Parathyroid adenoma (tissue), 2 donors: ENCODE measurements around the gene GABPB1.

ENCODE experiments used
- H2AFZ ChIP-seq: fragments of 300-600 bp; sonication (generic); one replicate; pipeline ENCODE4 v1.7.0; 2017; ENCODE audit warnings: antibody characterized with exemption, mild to moderate bottlenecking
- H3K27ac ChIP-seq: fragments of 300-600 bp; sonication (generic); one replicate; pipeline ENCODE4 v1.7.0; 2017
- H3K27me3 ChIP-seq: fragments of 300-600 bp; sonication (generic); one replicate; pipeline ENCODE4 v1.7.0; 2017; ENCODE audit warnings: low read length; ENCODE audit not compliant: control insufficient read depth, insufficient read depth
- H3K36me3 ChIP-seq: fragments of 300-600 bp; sonication (generic); one replicate; pipeline ENCODE4 v1.7.0; 2017; ENCODE audit warnings: low read length; ENCODE audit not compliant: control insufficient read depth, insufficient read depth
- H3K4me1 ChIP-seq: fragments of 300-600 bp; sonication (generic); one replicate; pipeline ENCODE4 v1.7.0; 2017; ENCODE audit warnings: control low read depth
- H3K4me2 ChIP-seq: fragments of 300-600 bp; sonication (generic); one replicate; pipeline ENCODE4 v1.7.0; 2017; ENCODE audit warnings: low read length
- H3K4me3 ChIP-seq: fragments of 300-600 bp; sonication (generic); one replicate; pipeline ENCODE4 v1.7.0; 2017; ENCODE audit warnings: low read depth, low read length
- H3K79me2 ChIP-seq: fragments of 300-600 bp; sonication (generic); one replicate; pipeline ENCODE4 v1.7.0; 2017; ENCODE audit warnings: control low read depth
- H3K9ac ChIP-seq: fragments of 300-600 bp; sonication (generic); one replicate; pipeline ENCODE4 v1.7.0; 2017; ENCODE audit warnings: mild to moderate bottlenecking
- H3K9me3 ChIP-seq: fragments of 300-600 bp; sonication (generic); one replicate; pipeline ENCODE4 v1.7.0; 2017; ENCODE audit warnings: low read length; ENCODE audit not compliant: control insufficient read depth
- TF ChIP-seq, protein P1 (sequence below): fragments of 300-600 bp; sonication (generic); IDR thresholded peaks from one replicate; pipeline ENCODE4 v1.7.0; 2017; ENCODE audit warnings: antibody characterized with exemption, mild to moderate bottlenecking
- donor health status: primary hyperparathyroidism.

The GABPB1 gene

DNA sequence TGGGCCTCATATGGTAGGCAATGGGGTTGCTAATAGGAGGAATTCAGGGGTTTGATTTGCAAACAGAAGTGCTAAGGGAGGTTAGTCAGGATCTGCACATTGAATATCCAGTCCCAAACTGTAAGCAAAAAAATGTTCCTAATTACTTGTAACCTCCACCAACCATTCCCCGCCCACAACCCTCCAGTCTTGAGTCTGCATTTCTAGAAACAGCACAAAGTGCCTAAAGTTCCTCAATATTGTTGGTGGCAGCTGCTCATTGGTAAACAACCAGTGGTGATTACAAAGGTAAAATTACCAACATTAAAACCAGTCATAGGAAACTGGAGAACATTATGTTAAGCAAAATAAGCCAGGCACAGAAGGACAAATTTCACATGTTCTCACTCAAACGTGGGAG, 108.4 kb downstream of the GABPB1 start:
- H3K27me3 ChIP-seq = no peaks in the 10 kb centered on the region
- no peak overlapping the region for H3K4me3 ChIP-seq
- no peaks in the 10 kb centered on the region for H3K36me3 ChIP-seq
- no peak overlapping the region for H3K9ac ChIP-seq
- no peak overlapping the region for H2AFZ ChIP-seq
- H3K79me2 ChIP-seq = no peaks in the 10 kb centered on the region
- no peaks in the 10 kb centered on the region for H3K9me3 ChIP-seq
- H3K27ac ChIP-seq = no peak overlapping the region
- no peak overlapping the region for H3K4me2 ChIP-seq
- TF ChIP-seq, protein P1, sequence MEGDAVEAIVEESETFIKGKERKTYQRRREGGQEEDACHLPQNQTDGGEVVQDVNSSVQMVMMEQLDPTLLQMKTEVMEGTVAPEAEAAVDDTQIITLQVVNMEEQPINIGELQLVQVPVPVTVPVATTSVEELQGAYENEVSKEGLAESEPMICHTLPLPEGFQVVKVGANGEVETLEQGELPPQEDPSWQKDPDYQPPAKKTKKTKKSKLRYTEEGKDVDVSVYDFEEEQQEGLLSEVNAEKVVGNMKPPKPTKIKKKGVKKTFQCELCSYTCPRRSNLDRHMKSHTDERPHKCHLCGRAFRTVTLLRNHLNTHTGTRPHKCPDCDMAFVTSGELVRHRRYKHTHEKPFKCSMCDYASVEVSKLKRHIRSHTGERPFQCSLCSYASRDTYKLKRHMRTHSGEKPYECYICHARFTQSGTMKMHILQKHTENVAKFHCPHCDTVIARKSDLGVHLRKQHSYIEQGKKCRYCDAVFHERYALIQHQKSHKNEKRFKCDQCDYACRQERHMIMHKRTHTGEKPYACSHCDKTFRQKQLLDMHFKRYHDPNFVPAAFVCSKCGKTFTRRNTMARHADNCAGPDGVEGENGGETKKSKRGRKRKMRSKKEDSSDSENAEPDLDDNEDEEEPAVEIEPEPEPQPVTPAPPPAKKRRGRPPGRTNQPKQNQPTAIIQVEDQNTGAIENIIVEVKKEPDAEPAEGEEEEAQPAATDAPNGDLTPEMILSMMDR = no peak
- H3K4me1 ChIP-seq = no peaks in the 10 kb centered on the region

DNA sequence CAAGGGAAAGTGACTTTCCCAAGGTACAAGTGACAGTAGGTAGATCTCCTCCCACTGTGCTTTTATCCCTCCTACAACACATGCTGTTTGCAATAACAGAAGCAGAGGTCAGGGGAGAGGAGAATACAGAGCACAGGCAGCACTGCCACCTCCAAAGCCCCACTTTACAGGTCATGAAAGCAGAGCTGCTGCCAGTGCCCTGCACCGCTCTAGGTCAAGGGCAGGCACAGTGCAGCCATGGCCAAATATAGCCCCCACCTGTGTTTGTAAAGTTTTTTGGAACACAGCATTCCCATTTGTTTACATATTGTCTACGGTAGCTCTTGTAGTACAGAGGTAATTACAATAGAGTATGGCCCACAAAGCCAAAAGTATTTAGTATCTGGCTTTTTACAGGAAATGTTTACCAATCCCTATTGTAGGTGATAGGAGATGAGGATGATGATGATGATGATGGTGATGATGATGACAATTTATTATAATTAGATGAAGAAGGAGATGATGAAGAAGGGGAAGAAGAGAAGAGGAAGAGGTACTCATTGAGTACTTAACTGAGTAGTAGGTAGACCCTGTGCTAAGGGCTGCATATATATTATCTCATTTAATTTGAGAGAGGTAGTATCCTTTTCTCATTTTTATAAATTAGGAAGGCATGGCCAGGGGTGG, 109.9 kb downstream of the GABPB1 start:
- Histone ChIP-seq H3K79me2 (no peaks in the 10 kb centered on the region), H3K4me3 (no peak overlapping the region), H3K9ac (no peak overlapping the region), H3K4me2 (no peak overlapping the region), H3K36me3 (no peaks in the 10 kb centered on the region), H3K27me3 (no peaks in the 10 kb centered on the region), H2AFZ (no peak overlapping the region), H3K27ac (no peak overlapping the region), H3K9me3 (no peaks in the 10 kb centered on the region), H3K4me1 (no peaks in the 10 kb centered on the region)
- TF ChIP-seq, protein P1 = no peak

DNA sequence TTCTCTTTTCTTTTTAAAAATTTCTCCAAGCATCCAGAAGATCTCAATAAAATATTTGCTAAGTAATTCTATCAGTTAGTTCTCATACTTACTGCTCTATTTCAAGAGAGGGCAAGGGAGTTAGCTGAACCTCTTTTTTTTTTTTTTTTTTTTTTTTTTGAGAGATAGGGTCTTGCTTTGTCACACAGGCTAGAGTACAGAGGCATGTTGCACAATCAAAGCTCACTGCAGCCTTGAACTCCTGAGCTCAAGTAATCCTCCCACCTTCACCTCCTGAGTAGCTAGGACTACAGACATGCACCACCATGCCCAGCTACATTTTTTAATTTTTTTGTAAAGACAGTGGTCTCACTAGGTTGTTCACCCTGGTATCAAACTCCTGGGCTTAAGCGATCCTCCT, 110.8 kb downstream of the GABPB1 start:
- TF ChIP-seq, protein P1 = no peak
- H2AFZ ChIP-seq = no peak overlapping the region
- no peaks in the 10 kb centered on the region for H3K9me3 ChIP-seq
- H3K27me3 ChIP-seq = no peaks in the 10 kb centered on the region
- no peaks in the 10 kb centered on the region for H3K79me2 ChIP-seq
- no peak overlapping the region for H3K9ac ChIP-seq
- H3K4me1 ChIP-seq = no peaks in the 10 kb centered on the region
- no peaks in the 10 kb centered on the region for H3K36me3 ChIP-seq
- H3K27ac ChIP-seq = no peak overlapping the region
- H3K4me3 ChIP-seq = no peak overlapping the region
- no peak overlapping the region for H3K4me2 ChIP-seq

DNA sequence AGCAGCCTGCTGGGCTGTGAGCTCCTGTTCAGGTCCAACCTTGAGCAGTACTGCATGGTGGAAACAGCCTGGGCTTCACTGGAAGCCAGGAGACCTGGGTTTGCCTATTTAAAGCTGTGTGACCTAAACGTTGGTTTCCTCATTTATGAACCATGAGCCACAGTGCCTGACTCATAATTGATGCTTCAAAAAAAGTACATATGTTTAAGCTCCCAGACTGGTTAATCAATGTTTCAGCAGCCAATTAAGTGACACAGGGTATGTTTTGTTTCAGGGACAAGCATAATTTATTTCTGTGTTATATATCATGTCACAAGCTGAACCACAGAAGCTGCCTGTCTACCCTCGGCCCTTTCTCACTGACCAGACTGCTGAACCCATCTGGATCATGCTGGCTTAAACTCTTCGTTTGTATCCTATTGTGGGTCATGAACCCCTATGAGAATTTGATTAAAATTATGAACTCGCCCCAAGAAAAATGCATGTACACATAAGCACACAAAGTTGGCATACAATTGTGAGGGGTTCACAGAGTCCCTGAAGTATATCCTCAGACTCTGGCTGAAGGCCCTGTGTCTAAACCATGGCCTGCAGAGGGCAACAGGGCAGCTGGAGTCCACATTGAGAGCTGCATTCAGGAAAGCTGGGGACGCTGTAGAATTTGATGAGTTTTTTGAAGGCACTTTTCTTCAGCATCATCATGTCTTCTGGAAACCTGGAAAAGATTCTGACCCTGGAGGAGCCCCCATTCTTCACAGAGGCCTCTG, 113.1 kb downstream of the GABPB1 start:
- H3K4me2 ChIP-seq = no peak overlapping the region
- no peak overlapping the region for H3K9ac ChIP-seq
- H3K4me1 ChIP-seq = no peaks in the 10 kb centered on the region
- TF ChIP-seq, protein P1 = no peak
- H3K9me3 ChIP-seq = no peaks in the 10 kb centered on the region
- no peak overlapping the region for H2AFZ ChIP-seq
- no peak overlapping the region for H3K27ac ChIP-seq
- H3K79me2 ChIP-seq = no peaks in the 10 kb centered on the region
- no peak overlapping the region for H3K4me3 ChIP-seq
- H3K36me3 ChIP-seq = no peaks in the 10 kb centered on the region
- H3K27me3 ChIP-seq = no peaks in the 10 kb centered on the region
